ENCODE results near the gene IDH3A.

Gene IDH3A

GRCh38 chr15:78168608-78169007 lies 19.4 kb downstream of the IDH3A start:
- DNase-seq: peak; percentile 30

- DNase-seq: peak; percentile 96
Measured at GRCh38 chr15:78170848-78171773, 21.9 kb downstream of the IDH3A start.

DNA sequence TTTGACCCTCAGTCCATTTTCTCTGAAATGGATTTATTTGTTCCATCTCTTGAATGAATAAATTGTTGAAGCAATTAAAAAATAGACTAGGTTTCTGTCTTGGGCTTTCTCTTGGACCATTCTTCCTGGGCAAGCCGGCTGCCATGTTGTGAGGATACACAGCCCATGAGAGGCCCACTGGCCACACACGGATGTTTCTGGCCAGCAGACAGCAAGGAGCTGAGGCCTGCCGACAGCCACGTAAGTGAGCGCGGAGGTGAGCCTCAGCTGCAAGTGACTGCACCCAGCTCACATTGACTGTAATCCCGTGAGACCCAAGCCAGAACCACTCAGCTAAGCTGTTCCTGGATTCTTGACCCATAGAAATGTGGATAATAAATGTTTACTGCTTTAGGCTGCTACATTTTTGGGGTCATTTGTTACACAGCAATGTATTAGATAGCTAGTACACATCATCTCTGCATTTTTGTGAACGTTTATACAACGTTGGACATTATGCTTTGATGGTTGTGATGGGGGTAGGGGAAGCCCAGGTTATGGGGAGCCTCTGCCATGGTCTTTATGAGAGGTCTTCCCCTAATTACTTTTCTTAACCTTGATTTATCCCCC lies 22.8 kb downstream of the IDH3A start:
- no peak for DNase-seq

- peak; percentile 23 for DNase-seq
Measured at GRCh38 chr15:78174401-78174800, 25.2 kb downstream of the IDH3A start.

DNA sequence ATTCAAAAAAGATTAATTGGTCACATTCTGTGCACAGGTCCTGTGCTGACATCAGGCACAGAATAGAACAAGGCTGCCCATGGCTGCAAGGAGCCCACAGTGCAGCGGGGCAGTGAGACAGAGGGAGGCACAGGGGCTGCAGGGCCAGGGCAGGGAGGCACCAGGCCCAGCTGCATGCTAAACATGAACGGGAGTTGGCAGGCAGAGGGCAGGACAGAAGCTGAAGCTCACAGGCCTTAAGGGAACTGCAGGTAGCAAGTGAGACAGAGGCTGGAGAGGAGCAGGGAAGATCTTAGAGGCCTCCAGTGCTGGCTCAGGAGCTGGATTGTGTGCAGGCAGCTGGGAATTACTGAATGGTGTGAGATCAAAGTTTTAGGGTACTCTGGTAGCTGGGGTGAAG lies 26.2 kb downstream of the IDH3A start:
- no peak for DNase-seq

GRCh38 chr15:78177447-78177873 lies 28.3 kb downstream of the IDH3A start:
- DNase-seq: no peak

DNA sequence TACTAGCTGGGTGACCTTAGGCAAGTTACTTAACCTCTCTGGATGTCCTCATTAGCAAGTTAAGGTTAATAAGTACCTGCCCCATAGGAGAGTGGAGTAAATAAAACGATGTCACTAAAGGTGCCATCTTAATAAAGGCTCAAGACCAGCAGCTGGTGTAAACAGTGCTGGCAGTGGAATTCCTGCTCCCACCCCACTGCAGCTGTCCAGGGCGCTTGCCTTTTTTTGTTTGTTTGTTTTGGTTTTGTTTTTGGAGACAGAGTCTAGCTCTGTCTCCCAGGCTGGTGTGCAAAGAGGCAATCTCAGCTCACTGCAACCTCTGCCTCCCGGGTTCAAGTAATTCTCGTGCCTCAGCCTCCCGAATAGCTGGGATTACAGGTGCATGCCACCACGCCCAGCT lies 28.9 kb downstream of the IDH3A start:
- no peak for DNase-seq

- DNase-seq: no peak
Measured at GRCh38 chr15:78179286-78179840, 30.2 kb downstream of the IDH3A start.

DNA sequence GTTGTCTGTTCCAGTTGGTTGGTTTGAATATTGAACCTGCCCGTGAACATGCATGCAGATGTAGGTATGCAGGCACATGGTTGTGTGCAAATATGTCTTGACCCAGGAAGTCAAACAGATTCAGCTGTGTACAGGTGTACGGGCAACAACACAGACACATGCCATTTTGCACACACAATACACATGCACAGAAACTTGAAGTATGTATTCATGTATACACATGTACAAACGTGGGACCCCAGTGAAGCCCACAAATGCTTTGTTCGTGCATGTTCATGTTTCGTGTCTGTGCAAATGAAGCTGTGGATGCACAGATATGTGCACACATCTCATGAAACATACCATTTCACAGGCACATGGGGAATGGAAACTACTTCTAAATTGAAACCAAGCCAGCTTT lies 30.7 kb downstream of the IDH3A start:
- DNase-seq: no peak

- no peak for DNase-seq
Measured at GRCh38 chr15:78182336-78182700, 33.2 kb downstream of the IDH3A start.

DNA sequence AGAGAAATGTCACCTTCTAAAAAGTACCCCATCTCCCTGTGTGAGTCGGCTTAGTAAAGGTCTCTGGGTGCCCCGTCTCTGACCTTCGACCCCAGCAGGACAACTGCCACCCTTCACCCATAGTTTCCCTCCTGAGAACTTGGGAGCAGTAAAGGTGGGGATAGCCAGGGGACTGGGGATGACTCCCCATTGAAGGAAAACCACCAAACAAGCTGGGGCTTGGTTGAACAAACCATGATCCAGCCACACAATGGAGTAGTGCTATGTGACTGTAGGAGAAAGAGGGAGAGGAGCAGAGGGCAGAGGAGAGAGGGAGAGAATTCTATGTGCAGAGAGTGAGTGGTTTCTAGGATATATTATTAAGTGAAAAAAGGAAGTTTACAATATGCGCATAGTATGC lies 33.7 kb downstream of the IDH3A start:
- DNase-seq: no peak

DNA sequence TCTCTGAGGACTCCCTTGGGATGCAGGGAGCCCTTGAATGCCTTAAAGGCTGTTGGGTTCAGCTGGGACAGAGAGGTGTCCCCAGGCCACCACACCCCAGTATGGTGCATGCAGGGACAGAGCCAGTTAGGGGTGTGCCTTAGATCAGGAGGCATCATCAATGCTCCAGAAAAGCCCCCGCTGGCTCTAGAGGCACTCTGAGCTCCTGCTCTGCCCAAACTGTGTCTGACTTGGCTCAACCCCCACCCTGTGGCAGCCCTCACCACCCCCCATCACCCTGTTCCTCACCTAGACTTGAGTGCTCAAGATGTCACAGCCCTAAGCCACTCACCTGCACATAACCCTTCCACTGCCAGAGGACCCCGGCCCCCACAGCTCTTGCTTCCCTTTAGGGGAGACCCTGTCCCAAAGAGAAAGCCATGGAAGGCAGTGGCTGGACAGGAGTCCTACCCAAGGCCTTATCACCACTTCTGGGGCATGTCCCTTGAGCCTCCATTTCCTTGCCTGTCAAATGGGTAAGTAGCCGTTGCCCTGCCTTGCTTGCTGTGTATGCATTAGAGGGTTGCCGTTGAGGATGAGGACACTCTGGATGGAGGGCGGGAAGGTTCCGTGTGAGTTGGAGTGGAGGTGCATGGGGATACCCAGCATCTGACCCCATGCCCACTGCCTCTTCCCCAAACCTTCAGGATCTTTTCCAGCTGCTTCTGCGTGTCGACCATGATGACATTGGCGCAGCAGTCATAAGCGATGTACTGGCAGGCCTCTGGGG lies 43.8 kb downstream of the IDH3A start:
- no peak for DNase-seq

- DNase-seq: no peak
Measured at GRCh38 chr15:78193731-78194567, 44.8 kb downstream of the IDH3A start.

DNA sequence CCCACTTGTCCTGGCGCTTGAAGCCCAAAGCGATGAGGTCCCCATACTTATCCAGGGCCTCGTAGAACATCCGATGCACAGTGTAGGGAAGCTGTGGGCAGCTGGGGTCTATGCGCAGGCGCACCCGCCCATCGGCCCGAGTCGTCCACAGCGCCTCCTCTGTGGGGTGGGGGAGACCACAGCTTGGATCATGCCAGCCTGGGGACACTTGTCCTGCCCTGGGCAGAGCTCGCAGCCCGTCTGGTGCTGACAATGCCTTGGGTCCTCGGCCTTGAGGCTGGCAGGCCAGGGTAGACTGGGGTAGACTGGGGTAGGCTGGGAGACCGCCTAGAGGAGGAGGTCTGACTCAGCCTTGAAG lies 45.4 kb downstream of the IDH3A start:
- no peak for DNase-seq

DNA sequence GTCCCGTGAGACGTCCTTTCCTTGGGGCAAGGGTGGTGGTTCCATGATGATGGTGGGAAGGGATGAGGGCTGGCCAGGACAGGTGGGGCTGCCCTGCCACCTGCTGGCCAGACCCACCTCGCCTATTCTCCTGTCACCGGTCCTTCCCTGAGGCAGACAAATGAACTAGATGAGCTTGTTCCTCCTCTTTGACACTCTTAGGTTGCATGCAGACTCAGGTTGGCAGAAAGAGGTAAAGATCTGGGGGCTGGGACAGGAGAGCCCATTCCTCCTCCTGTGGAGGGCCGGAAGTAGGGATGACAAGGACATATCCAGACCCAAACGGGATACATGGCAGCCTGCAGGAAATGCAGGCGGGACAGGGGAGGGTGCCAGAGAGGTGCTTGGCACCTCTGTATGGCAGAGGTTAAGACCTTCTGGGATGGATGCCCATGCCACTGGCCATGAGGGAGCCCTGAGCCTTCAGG lies 46.6 kb downstream of the IDH3A start:
- DNase-seq: peak; percentile 26

DNA sequence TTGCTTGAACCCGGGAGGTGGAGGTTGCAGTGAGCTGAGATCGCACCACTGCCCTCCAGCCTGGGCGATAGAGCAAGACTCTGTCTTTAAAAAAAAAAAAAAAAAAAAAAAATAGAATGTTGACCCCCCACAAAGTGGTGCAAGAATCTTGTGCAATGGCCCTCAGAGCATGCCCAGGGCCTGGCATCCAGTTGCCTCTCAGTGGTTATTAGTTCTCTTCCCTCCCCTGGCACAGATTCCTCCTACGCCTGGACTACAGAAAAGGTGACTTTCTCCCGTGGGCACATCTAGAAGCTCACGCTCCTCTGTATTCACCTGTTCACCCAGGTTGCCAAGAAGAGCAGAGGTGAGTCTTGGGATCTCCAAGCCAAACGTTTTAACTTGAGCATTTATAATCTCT lies 48.5 kb downstream of the IDH3A start:
- DNase-seq: no peak

GRCh38 chr15:78200276-78200930 lies 51.2 kb downstream of the IDH3A start:
- DNase-seq: no peak

- DNase-seq: no peak
Measured at GRCh38 chr15:78201281-78202190, 52.4 kb downstream of the IDH3A start.

- no peak for DNase-seq
Measured at GRCh38 chr15:78203346-78204225, 54.4 kb downstream of the IDH3A start.

Measured in MV-4-11 (cell line).